Activated CD4-positive, alpha-beta T cell treated with anti-CD3 and anti-CD28 coated beads, Interleukin-10, Interleukin-2, amounts not matched to agents 100 ng/mL and 50 ng/mL, durations not matched to agents 16 hours and 8 hours (primary cell): Measurements from ENCODE around the gene VSTM4.

Source experiments
- DNase-seq: peaks from one replicate; pipeline ENCODE4 v3.0.0-alpha.2; 2020

VSTM4 gene

GRCh38 chr10:49001402-49001801 is 113.9 kb downstream of the VSTM4 start:
- no peak for DNase-seq

- no peak for DNase-seq
Observed at GRCh38 chr10:49000437-49001398, 114.6 kb downstream of the VSTM4 start.

- DNase-seq = no peak
Observed at GRCh38 chr10:48999346-48999745, 116.0 kb downstream of the VSTM4 start.

GRCh38 chr10:48996329-48996728 is 119.0 kb downstream of the VSTM4 start:
- DNase-seq = no peak

- DNase-seq = no peak
Observed at GRCh38 chr10:48993627-48994026, 121.7 kb downstream of the VSTM4 start.

GRCh38 chr10:48990226-48990625 is 125.1 kb downstream of the VSTM4 start:
- DNase-seq = no peak

GRCh38 chr10:48985621-48986158 is 129.6 kb downstream of the VSTM4 start:
- DNase-seq = no peak

GRCh38 chr10:48983648-48984351 is 131.5 kb downstream of the VSTM4 start:
- no peak for DNase-seq

- no peak for DNase-seq
Observed at GRCh38 chr10:48982584-48982983, 132.7 kb downstream of the VSTM4 start.

GRCh38 chr10:48981310-48981907 is 133.9 kb downstream of the VSTM4 start:
- peak; percentile 51 for DNase-seq

GRCh38 chr10:48978318-48978717 is 137.0 kb downstream of the VSTM4 start:
- DNase-seq = no peak

GRCh38 chr10:48976196-48976595 is 139.1 kb downstream of the VSTM4 start:
- peak; percentile 24 for DNase-seq

- DNase-seq = no peak
Observed at GRCh38 chr10:48974510-48975156, 140.7 kb downstream of the VSTM4 start.

- no peak for DNase-seq
Observed at GRCh38 chr10:48973065-48973464, 142.3 kb downstream of the VSTM4 start.

- DNase-seq = no peak
Observed at GRCh38 chr10:48970654-48971053, 144.7 kb downstream of the VSTM4 start.

- DNase-seq = no peak
Observed at GRCh38 chr10:48970046-48970445, 145.3 kb downstream of the VSTM4 start.

- no peak for DNase-seq
Observed at GRCh38 chr10:48968036-48968435, 147.3 kb downstream of the VSTM4 start.

GRCh38 chr10:48965460-48965859 is 149.9 kb downstream of the VSTM4 start:
- no peak for DNase-seq
